Trophoblast cell (in vitro differentiated cells and primary cell): ENCODE results near the gene CSDE1.

ENCODE experiments used
- DNase-seq, 2 donors: peaks; one replicate each; pipeline ENCODE4 v3.0.0-alpha.2; 2016
- H2AFZ ChIP-seq: 2 replicates; pipeline ENCODE4 v1.6.1; 2013; ENCODE audit warnings: low read length, moderate library complexity, mild to moderate bottlenecking; ENCODE audit not compliant: insufficient read depth, poor library complexity
- H2AK5ac ChIP-seq: 2 replicates; pipeline ENCODE4 v1.6.1; 2013; ENCODE audit warnings: mild to moderate bottlenecking, low read length
- H2BK120ac ChIP-seq: 2 replicates; pipeline ENCODE4 v1.6.1; 2013; ENCODE audit warnings: low read length, mild to moderate bottlenecking, moderate library complexity; ENCODE audit not compliant: insufficient read depth, poor library complexity
- H2BK12ac ChIP-seq: 2 replicates; pipeline ENCODE4 v1.6.1; 2013; ENCODE audit warnings: mild to moderate bottlenecking, low read length, moderate library complexity
- H2BK5ac ChIP-seq: 2 replicates; pipeline ENCODE4 v1.6.1; 2013; ENCODE audit warnings: low read length, low read depth, moderate library complexity, mild to moderate bottlenecking; ENCODE audit not compliant: poor library complexity
- H3K14ac ChIP-seq: 2 replicates; pipeline ENCODE4 v1.6.1; 2013; ENCODE audit warnings: mild to moderate bottlenecking, low read length
- H3K18ac ChIP-seq: 2 replicates; pipeline ENCODE4 v1.6.1; 2013; ENCODE audit warnings: mild to moderate bottlenecking, low read length
- H3K23ac ChIP-seq: 2 replicates; pipeline ENCODE4 v1.6.1; 2013; ENCODE audit warnings: low read length
- H3K27ac ChIP-seq: 2 replicates; pipeline ENCODE4 v1.5.1; 2013; ENCODE audit warnings: low read depth, mild to moderate bottlenecking, inconsistent platforms, low read length, moderate library complexity
- H3K27me3 ChIP-seq: 2 replicates; pipeline ENCODE4 v1.6.1; 2013; ENCODE audit warnings: inconsistent platforms, mild to moderate bottlenecking, low read length, moderate library complexity; ENCODE audit not compliant: insufficient read depth
- H3K36me3 ChIP-seq, 2 experiments: 1 replicate in 1 of 2; 2 replicates in 1 of 2; pipeline ENCODE4 v1.6.1; 2013; ENCODE audit warnings: low read length in 2 of 2, mild to moderate bottlenecking in 2 of 2, moderate library complexity in 1 of 2; ENCODE audit not compliant: insufficient read depth in 2 of 2, control insufficient read depth in 1 of 2
- H3K4ac ChIP-seq: 2 replicates; pipeline ENCODE4 v1.6.1; 2013; ENCODE audit warnings: low read depth, mild to moderate bottlenecking, low read length, moderate library complexity
- H3K4me1 ChIP-seq, 2 experiments: 1 replicate in 1 of 2; 2 replicates in 1 of 2; pipeline ENCODE4 v1.6.1; 2013; ENCODE audit warnings: low read length in 2 of 2, mild to moderate bottlenecking in 2 of 2, moderate library complexity in 1 of 2; ENCODE audit not compliant: insufficient read depth in 2 of 2, control insufficient read depth in 1 of 2
- H3K4me2 ChIP-seq: 2 replicates; pipeline ENCODE4 v1.6.1; 2013; ENCODE audit warnings: inconsistent platforms, mild to moderate bottlenecking, low read length, moderate library complexity
- H3K4me3 ChIP-seq: 2 replicates; pipeline ENCODE4 v1.5.1; 2013; ENCODE audit warnings: mild to moderate bottlenecking, low read depth, low read length, inconsistent platforms
- H3K79me1 ChIP-seq: one replicate; pipeline ENCODE4 v1.6.1; 2013; ENCODE audit warnings: low read length
- H3K79me2 ChIP-seq: 2 replicates; pipeline ENCODE4 v1.6.1; 2013; ENCODE audit warnings: low read length, mild to moderate bottlenecking; ENCODE audit not compliant: control insufficient read depth, insufficient read depth, poor library complexity
- H3K9ac ChIP-seq: 2 replicates; pipeline ENCODE4 v1.6.1; 2013; ENCODE audit warnings: mild to moderate bottlenecking, low read length
- H3K9me3 ChIP-seq: 2 replicates; pipeline ENCODE4 v1.6.1; 2013; ENCODE audit warnings: low read depth, mild to moderate bottlenecking, control low read depth, inconsistent platforms, low read length; ENCODE audit not compliant: insufficient read depth
- H4K12ac ChIP-seq: 2 replicates; pipeline ENCODE4 v1.6.1; 2013; ENCODE audit warnings: low read depth, mild to moderate bottlenecking, low read length, moderate library complexity
- H4K8ac ChIP-seq: 2 replicates; pipeline ENCODE4 v1.6.1; 2013; ENCODE audit warnings: low read depth, mild to moderate bottlenecking, low read length, moderate library complexity
- H4K91ac ChIP-seq: one replicate; pipeline ENCODE4 v1.6.1; 2013; ENCODE audit warnings: low read depth, mild to moderate bottlenecking, low read length, moderate library complexity
- WGBS: extraction: QIAGEN DNeasy Blood & Tissue Kit; methylation state at CpG from one replicate; pipeline ENCODE4 v1.1.7; 2013; ENCODE audit warnings: missing lambda C conversion rate; ENCODE audit not compliant: insufficient read length, insufficient coverage; ENCODE audit errors: extremely low coverage; 5-methylcytosine and 5-hydroxymethylcytosine counted together

CSDE1 gene

GRCh38 chr1:114696810-114697209 lies 61.0 kb downstream of the CSDE1 start:
- Histone ChIP-seq H3K79me1 (no peaks in the 10 kb centered on the region), H3K23ac (no peak overlapping the region), H3K14ac (no peak overlapping the region), H2AK5ac (no peak overlapping the region), H4K91ac (no peak overlapping the region), H3K79me2 (no peaks in the 10 kb centered on the region), H3K4me3 (no peak overlapping the region), H3K9me3 (no peaks in the 10 kb centered on the region), H2BK5ac (no peak overlapping the region), H2BK12ac (no peak overlapping the region), H3K4ac (no peak overlapping the region), H4K12ac (no peak overlapping the region), H3K18ac (no peak overlapping the region), H4K8ac (no peak overlapping the region), H3K27ac (no peak overlapping the region), H3K4me2 (no peak overlapping the region), H3K27me3 (no peaks in the 10 kb centered on the region), H3K9ac (no peak overlapping the region), H2BK120ac (no peak overlapping the region), H3K4me1 (no peaks in the 10 kb centered on the region), H2AFZ (no peak overlapping the region), H3K36me3 (no peaks in the 10 kb centered on the region)
- no peak for DNase-seq

DNA sequence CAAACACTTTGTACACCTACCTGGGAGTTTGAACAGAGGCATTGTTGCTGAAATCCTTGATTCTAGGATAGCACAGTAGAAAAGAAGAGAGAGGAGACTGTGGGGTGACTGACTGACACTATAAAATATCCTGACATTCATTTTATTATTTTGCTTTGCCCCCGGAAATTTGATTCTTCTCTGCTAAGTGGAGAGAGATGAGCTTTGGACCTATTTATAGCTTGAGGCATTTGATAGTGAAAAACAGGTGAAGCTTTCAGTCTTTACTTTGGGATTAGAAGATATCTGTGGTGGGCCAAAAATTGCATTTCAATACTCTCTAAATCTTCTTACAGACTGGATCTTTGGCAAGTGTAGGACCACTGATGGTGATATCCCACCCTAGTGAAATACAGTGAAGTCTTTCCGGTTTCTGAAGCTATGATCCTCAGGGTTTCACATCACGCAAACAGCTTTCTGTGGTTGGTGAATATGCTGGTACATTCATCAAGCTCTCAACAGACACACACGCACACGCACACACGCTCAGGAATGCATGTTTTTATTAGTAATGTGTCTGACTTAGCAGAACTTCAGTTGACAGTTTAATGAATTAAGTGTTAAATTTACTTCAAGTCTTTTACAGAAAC lies 62.2 kb downstream of the CSDE1 start, which contains the start of gene AMPD1:
AMPD1 (minus strand) TSS at position 117 of the 629 bp plus-strand sequence; CDS start at position 42, 75 bp downstream.
- H4K91ac ChIP-seq: no peak within 1 kb of the TSS
- no peak within 1 kb of the TSS for H3K23ac ChIP-seq
- no peak within 1 kb of the TSS for H3K14ac ChIP-seq
- H3K9me3 ChIP-seq: no peaks in the 10 kb centered on the region
- no peak for DNase-seq
- H3K79me2 ChIP-seq: no peaks in the 10 kb centered on the region
- H4K8ac ChIP-seq: no peak within 1 kb of the TSS
- H3K4me3 ChIP-seq: no peak within 1 kb of the TSS
- WGBS: no CpG with 5 or more reads among the region's 6 CpGs
- no peak within 1 kb of the TSS for H2AFZ ChIP-seq
- no peak within 1 kb of the TSS for H3K18ac ChIP-seq
- H3K27ac ChIP-seq: no peak within 1 kb of the TSS
- H3K4me2 ChIP-seq: no peak within 1 kb of the TSS
- no peak within 1 kb of the TSS for H2AK5ac ChIP-seq
- H3K36me3 ChIP-seq: no peaks in the 10 kb centered on the region
- H2BK5ac ChIP-seq: no peak within 1 kb of the TSS
- no peaks in the 10 kb centered on the region for H3K27me3 ChIP-seq
- no peak within 1 kb of the TSS for H2BK12ac ChIP-seq
- H4K12ac ChIP-seq: no peak within 1 kb of the TSS
- H2BK120ac ChIP-seq: no peak within 1 kb of the TSS
- H3K4ac ChIP-seq: no peak within 1 kb of the TSS
- no peaks in the 10 kb centered on the region for H3K79me1 ChIP-seq
- H3K9ac ChIP-seq: no peak within 1 kb of the TSS
- H3K4me1 ChIP-seq: no peaks in the 10 kb centered on the region

DNA sequence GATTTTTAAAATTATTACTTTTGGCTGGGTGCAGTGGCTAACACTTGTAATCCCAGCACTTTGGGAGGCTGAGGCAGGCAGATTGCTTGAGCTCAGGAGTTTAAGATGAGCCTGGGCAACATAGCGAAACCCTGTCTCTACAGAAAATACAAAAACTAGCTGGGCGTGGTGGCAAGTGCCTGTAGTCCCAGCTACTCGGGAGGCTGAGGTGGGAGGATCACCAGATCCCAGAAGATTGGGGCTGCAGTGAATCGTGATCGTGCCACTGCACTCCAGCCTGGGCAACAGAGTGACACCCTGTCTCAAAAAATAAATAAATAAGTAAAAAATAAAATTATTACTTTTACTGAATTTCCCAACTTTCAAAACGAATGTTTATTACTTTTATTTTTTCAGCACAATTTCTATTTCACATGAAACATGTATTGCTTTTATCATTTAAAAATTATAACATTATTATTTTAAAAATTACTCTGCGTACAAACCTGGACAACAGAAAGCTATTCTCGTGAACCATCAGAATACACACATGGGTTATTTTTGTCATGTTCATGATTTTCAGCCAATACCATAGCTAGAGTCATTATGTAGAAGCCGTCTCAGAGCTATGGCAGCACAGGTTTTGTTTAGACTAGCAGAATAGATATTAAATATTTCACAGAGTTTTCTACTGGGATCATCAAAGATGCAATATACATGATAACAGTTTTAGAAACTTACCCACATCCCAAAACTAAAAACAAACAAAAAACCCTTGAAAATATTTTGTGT lies 63.1 kb downstream of the CSDE1 start:
- H2BK12ac ChIP-seq: no peak overlapping the region
- no peaks in the 10 kb centered on the region for H3K27me3 ChIP-seq
- H3K4me1 ChIP-seq: no peaks in the 10 kb centered on the region
- no peak overlapping the region for H3K18ac ChIP-seq
- DNase-seq: no peak
- no peak overlapping the region for H3K14ac ChIP-seq
- H2AFZ ChIP-seq: no peak overlapping the region
- H3K27ac ChIP-seq: no peak overlapping the region
- no CpG with 5 or more reads among the region's 9 CpGs for WGBS
- no peak overlapping the region for H3K4ac ChIP-seq
- no peak overlapping the region for H2BK5ac ChIP-seq
- H3K4me3 ChIP-seq: no peak overlapping the region
- no peak overlapping the region for H3K23ac ChIP-seq
- no peak overlapping the region for H3K4me2 ChIP-seq
- no peak overlapping the region for H4K8ac ChIP-seq
- H3K9ac ChIP-seq: no peak overlapping the region
- H3K79me1 ChIP-seq: no peaks in the 10 kb centered on the region
- H4K91ac ChIP-seq: no peak overlapping the region
- H2AK5ac ChIP-seq: no peak overlapping the region
- H3K36me3 ChIP-seq: no peaks in the 10 kb centered on the region
- H3K79me2 ChIP-seq: no peaks in the 10 kb centered on the region
- H4K12ac ChIP-seq: no peak overlapping the region
- H3K9me3 ChIP-seq: no peaks in the 10 kb centered on the region
- H2BK120ac ChIP-seq: no peak overlapping the region

- Histone ChIP-seq H3K4me2 (no peak overlapping the region), H3K27ac (no peak overlapping the region), H3K9me3 (no peaks in the 10 kb centered on the region), H2AFZ (no peak overlapping the region), H3K27me3 (no peaks in the 10 kb centered on the region), H3K4me1 (no peaks in the 10 kb centered on the region), H3K18ac (no peak overlapping the region), H2BK12ac (no peak overlapping the region), H3K79me1 (no peaks in the 10 kb centered on the region), H2BK5ac (no peak overlapping the region), H4K8ac (no peak overlapping the region), H4K91ac (no peak overlapping the region), H2BK120ac (no peak overlapping the region), H3K4ac (no peak overlapping the region), H3K23ac (no peak overlapping the region), H3K4me3 (no peak overlapping the region), H4K12ac (no peak overlapping the region), H3K14ac (no peak overlapping the region), H2AK5ac (no peak overlapping the region), H3K36me3 (no peaks in the 10 kb centered on the region), H3K9ac (no peak overlapping the region), H3K79me2 (no peaks in the 10 kb centered on the region)
- no peak for DNase-seq
- no CpG with 5 or more reads among the region's 3 CpGs for WGBS
Measured at GRCh38 chr1:114692947-114693346, 64.8 kb downstream of the CSDE1 start.
